Left ventricle myocardium superior (tissue), 1 donor: ENCODE measurements around the gene KRT81. TPM values are rescaled to one million over a fixed set of nuclear protein-coding genes. Genes with fewer than 3 reads are reported as not detected.

Experiments
- ATAC-seq: fragments of 200-7000 bp; cut with Tn5 transposase; one replicate; pipeline ENCODE4 v1.9.1; 2020; ENCODE audit warnings: mild to moderate bottlenecking, moderate library complexity
- DNase-seq: peaks from one replicate; pipeline ENCODE4 v3.0.0-alpha.2; 2020
- intact Hi-C: fragments of 100-400 bp; cut with micrococcal nuclease; formaldehyde crosslinking; loops from one replicate; pipeline ENCODE4 v1.11.0; 2022
- long read RNA-seq: library from polyadenylated mRNA; unstranded; transcript quantifications from one replicate; pipeline ENCODE4 v2.0.0, GENCODE V29; 2021
- total RNA-seq: library from RNA; stranded (reverse); fragmentation: NEBNext Ultra II Directional; extraction: Animal tissue kit (Norgen Biotek cat#: 25700); gene quantifications from one replicate; pipeline ENCODE4 v1.2.1, GENCODE V29; 2021
- donor health status: DM: no; HTN: yes; CAD: no; lungs with severe emphysema.

Gene KRT81
- total RNA-seq, result not detected
- long read RNA-seq, result 0 reads

- DNase-seq (no peak), ATAC-seq (no peak)
- intact Hi-C loops, result no loop called here
Observed at GRCh38 chr12:52291267-52291935, at the start of gene KRT81. Gene KRT81 (minus strand): TSS chr12:52291534. CDS start chr12:52291465, 69 bp downstream.

- intact Hi-C loops, result no loop called here
- DNase-seq (no peak), ATAC-seq (no peak)
Observed at GRCh38 chr12:52338241-52338960, 47.1 kb upstream of the KRT81 start.

- ATAC-seq (no peak), DNase-seq (no peak)
- intact Hi-C loops, result no loop called here
Observed at GRCh38 chr12:52337054-52337453, 45.7 kb upstream of the KRT81 start.

- no peak for ATAC-seq
- intact Hi-C loops, result no loop called here
- DNase-seq, result no peak
Observed at GRCh38 chr12:52336641-52337040, 45.3 kb upstream of the KRT81 start.

GRCh38 chr12:52335598-52336262 lies 44.4 kb upstream of the KRT81 start:
- ATAC-seq (no peak), DNase-seq (no peak)
- intact Hi-C loops, result no loop called here

GRCh38 chr12:52334185-52334584 lies 42.9 kb upstream of the KRT81 start:
- intact Hi-C loops, result no loop called here
- ATAC-seq (no peak), DNase-seq (no peak)

- intact Hi-C loops, result no loop called here
- DNase-seq, result no peak
- no peak for ATAC-seq
Observed at GRCh38 chr12:52333321-52333720, 42.0 kb upstream of the KRT81 start.

- DNase-seq, result no peak
- no peak for ATAC-seq
- intact Hi-C loops, result no loop called here
Observed at GRCh38 chr12:52332381-52332780, 41.0 kb upstream of the KRT81 start.

- DNase-seq (no peak), ATAC-seq (no peak)
- intact Hi-C loops, result no loop called here
Observed at GRCh38 chr12:52331833-52332232, 40.5 kb upstream of the KRT81 start.

- ATAC-seq (no peak), DNase-seq (no peak)
- intact Hi-C loops, result no loop called here
Observed at GRCh38 chr12:52331039-52331438, 39.7 kb upstream of the KRT81 start.

- ATAC-seq, result no peak
- intact Hi-C loops, result loop anchor here (5.0 kb wide), 1 partner anchor 171 kb away; no protein-coding TSS in a partner anchor
Observed at GRCh38 chr12:52327830-52328500, 36.6 kb upstream of the KRT81 start.

GRCh38 chr12:52327052-52327829 lies 35.9 kb upstream of the KRT81 start:
- DNase-seq, result peak; percentile 58
- peak; percentile 96 for ATAC-seq
- intact Hi-C loops, result loop anchor here (5.0 kb wide), 1 partner anchor 170 kb away; no protein-coding TSS in a partner anchor

More at GRCh38 chr12:52327830-52328500, 36.6 kb upstream of the KRT81 start:
- no peak for DNase-seq

- DNase-seq (no peak), ATAC-seq (no peak)
- intact Hi-C loops, result no loop called here
Observed at GRCh38 chr12:52324153-52324444, 32.8 kb upstream of the KRT81 start.

- ATAC-seq (no peak), DNase-seq (no peak)
- intact Hi-C loops, result no loop called here
Observed at GRCh38 chr12:52323416-52324152, 32.2 kb upstream of the KRT81 start.

GRCh38 chr12:52323001-52323400 lies 31.7 kb upstream of the KRT81 start:
- no peak for DNase-seq
- intact Hi-C loops, result no loop called here
- no peak for ATAC-seq

GRCh38 chr12:52322069-52322468 lies 30.7 kb upstream of the KRT81 start:
- intact Hi-C loops, result no loop called here
- no peak for ATAC-seq
- DNase-seq, result no peak

GRCh38 chr12:52321418-52321817 lies 30.1 kb upstream of the KRT81 start:
- DNase-seq, result no peak
- intact Hi-C loops, result no loop called here

GRCh38 chr12:52320784-52321400 lies 29.6 kb upstream of the KRT81 start, which contains the start of gene KRT83:
Gene KRT83 (minus strand): TSS chr12:52321398. CDS start chr12:52321335, 63 bp downstream.
- no peak for ATAC-seq
- intact Hi-C loops, result no loop called here
- DNase-seq, result no peak

More at GRCh38 chr12:52321418-52321817, 30.1 kb upstream of the KRT81 start:
- no peak for ATAC-seq
